RWPE2 (cell line): ENCODE results near the gene CDK14.

Experiments used
- ATAC-seq: fragments of 200-7000 bp; cut with Tn5 transposase; 3 replicates; pipeline ENCODE4 v1.9.1; 2021; ENCODE audit warnings: low read depth
- DNase-seq: peaks from one replicate; pipeline ENCODE4 v3.0.0-alpha.2; 2020; ENCODE audit warnings: low spot score
- H3K27ac ChIP-seq: fragments of 450-650 bp; 2 replicates; pipeline ENCODE4 v1.5.1; 2017; ENCODE audit warnings: mild to moderate bottlenecking; ENCODE audit not compliant: poor library complexity, severe bottlenecking
- H3K27me3 ChIP-seq: fragments of 250-450 bp; sonication (Bioruptor Pico); 2 replicates; pipeline ENCODE4 v1.5.1; 2021; ENCODE audit warnings: mild to moderate bottlenecking, moderate library complexity; ENCODE audit not compliant: insufficient read depth, poor library complexity, severe bottlenecking
- H3K36me3 ChIP-seq: fragments of 250-450 bp; sonication (Bioruptor Pico); 2 replicates; pipeline ENCODE4 v1.5.1; 2020; ENCODE audit warnings: low read depth, mild to moderate bottlenecking, moderate library complexity
- H3K4me1 ChIP-seq: fragments of 250-450 bp; sonication (Bioruptor Pico); 2 replicates; pipeline ENCODE4 v1.5.1; 2021; ENCODE audit warnings: mild to moderate bottlenecking, moderate library complexity; ENCODE audit not compliant: insufficient read depth, poor library complexity, severe bottlenecking
- H3K4me3 ChIP-seq: fragments of 250-450 bp; sonication (Bioruptor Pico); 2 replicates; pipeline ENCODE4 v1.5.1; 2021; ENCODE audit warnings: mild to moderate bottlenecking, moderate library complexity; ENCODE audit not compliant: severe bottlenecking
- H3K9me3 ChIP-seq: fragments of 250-450 bp; sonication (Bioruptor Pico); 2 replicates; pipeline ENCODE4 v1.5.1; 2021; ENCODE audit warnings: mild to moderate bottlenecking, moderate library complexity; ENCODE audit not compliant: severe bottlenecking
- TF ChIP-seq, protein P1 (sequence below): fragments of 450-650 bp; IDR thresholded peaks from one replicate; pipeline ENCODE4 v1.5.1; 2017; ENCODE audit warnings: mild to moderate bottlenecking, moderate library complexity; ENCODE audit not compliant: poor library complexity, severe bottlenecking

The CDK14 gene

DNA sequence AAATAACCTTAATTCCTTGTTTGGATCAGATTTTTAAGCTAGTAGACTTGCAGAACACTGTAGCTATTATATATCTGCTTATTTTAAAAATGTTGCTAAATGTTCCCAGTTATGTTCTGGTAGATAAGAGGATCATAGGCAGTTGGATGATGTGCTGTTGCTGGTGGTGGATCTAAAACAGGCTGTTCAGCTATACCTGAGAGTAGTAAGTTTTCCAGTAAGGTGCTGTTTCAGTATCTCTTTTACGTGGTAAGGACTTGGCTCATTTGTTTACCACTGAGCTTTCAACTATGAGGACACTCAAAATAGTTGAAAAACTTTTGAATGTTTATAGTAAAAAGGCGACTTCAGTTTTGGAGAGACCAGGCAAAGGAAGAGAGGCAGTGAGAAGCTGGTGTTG, 180.9 kb downstream of the CDK14 start:
- Histone ChIP-seq H3K4me1 (no peaks in the 10 kb centered on the region), H3K4me3 (no peak overlapping the region), H3K27ac (no peak overlapping the region)

DNA sequence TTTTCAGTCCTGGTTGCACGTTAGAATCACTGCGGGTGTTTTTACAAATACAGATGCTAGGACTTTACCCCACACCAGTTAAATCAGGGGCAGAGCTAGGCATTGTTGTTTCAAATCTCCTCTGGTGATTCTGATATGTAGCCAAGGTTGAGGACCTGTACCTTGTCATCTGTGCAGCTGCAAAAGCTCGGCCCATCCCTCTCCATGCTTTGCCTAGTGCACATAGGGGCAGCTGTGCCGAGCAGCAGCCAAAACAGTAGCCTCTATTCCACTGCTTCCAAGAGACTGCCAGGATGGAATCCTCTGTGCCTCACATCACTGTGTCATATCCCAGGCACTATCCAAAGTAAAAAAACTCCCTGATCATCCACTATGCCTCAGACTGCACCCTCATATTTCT, 181.3 kb downstream of the CDK14 start:
- no peak for ATAC-seq

More for the DNA sequence above, 180.9 kb downstream of the CDK14 start:
- TF ChIP-seq, protein P1, sequence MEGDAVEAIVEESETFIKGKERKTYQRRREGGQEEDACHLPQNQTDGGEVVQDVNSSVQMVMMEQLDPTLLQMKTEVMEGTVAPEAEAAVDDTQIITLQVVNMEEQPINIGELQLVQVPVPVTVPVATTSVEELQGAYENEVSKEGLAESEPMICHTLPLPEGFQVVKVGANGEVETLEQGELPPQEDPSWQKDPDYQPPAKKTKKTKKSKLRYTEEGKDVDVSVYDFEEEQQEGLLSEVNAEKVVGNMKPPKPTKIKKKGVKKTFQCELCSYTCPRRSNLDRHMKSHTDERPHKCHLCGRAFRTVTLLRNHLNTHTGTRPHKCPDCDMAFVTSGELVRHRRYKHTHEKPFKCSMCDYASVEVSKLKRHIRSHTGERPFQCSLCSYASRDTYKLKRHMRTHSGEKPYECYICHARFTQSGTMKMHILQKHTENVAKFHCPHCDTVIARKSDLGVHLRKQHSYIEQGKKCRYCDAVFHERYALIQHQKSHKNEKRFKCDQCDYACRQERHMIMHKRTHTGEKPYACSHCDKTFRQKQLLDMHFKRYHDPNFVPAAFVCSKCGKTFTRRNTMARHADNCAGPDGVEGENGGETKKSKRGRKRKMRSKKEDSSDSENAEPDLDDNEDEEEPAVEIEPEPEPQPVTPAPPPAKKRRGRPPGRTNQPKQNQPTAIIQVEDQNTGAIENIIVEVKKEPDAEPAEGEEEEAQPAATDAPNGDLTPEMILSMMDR = no peak
- Histone ChIP-seq H3K27me3 (no peaks in the 10 kb centered on the region), H3K9me3 (peaks cover 2% of the 10 kb centered on the region), H3K36me3 (no peaks in the 10 kb centered on the region)
- no peak for DNase-seq
- ATAC-seq = no peak

DNA sequence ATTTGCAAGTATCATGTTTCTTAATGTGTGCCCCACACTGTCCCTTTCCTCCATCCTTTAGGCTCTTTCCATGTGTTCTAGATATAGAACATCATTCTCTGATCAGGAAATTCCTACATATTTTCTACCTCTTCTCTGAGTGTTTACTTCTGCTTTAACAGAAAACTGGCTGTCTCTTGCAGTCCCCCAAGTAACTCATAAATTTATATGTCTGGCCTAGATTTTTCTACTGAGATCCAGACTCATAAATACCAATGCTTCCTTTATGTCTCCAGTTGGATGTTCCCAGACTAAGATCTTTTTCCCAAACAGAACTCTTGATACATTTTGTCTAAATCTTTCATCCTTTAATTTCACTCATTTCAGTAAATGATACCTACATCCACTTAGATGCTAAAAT, 181.8 kb downstream of the CDK14 start:
- H3K27me3 ChIP-seq = no peaks in the 10 kb centered on the region
- no peak for ATAC-seq
- no peaks in the 10 kb centered on the region for H3K4me1 ChIP-seq
- H3K4me3 ChIP-seq = no peak overlapping the region
- no peak for DNase-seq
- peaks cover 2% of the 10 kb centered on the region for H3K9me3 ChIP-seq
- TF ChIP-seq, protein P1 = no peak
- no peaks in the 10 kb centered on the region for H3K36me3 ChIP-seq
- no peak overlapping the region for H3K27ac ChIP-seq

More for the DNA sequence above, 181.3 kb downstream of the CDK14 start:
- no peak overlapping the region for H3K27ac ChIP-seq
- peaks cover 2% of the 10 kb centered on the region for H3K9me3 ChIP-seq
- H3K4me1 ChIP-seq = no peaks in the 10 kb centered on the region
- DNase-seq = no peak
- H3K36me3 ChIP-seq = no peaks in the 10 kb centered on the region
- no peak overlapping the region for H3K4me3 ChIP-seq
- H3K27me3 ChIP-seq = no peaks in the 10 kb centered on the region
- TF ChIP-seq, protein P1 = no peak

DNA sequence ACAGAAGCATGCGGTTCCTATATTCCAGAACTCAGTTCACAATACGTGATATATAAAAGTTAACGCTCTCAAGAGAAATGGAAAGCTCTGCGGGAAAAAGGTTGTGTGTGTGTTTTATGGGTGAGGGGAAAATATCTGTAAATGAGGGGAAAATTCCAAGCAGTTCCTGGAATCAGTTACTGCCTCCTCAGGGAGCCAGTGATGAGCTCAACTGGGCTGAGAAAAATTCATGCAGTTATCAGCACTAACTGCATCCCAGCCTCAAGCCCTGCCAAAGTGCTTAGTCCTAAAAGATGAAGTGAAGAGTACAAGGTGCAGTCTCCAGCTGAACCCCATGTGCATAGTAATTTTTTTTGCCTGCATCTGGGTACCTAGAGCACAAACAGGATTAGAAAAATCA, 191.9 kb downstream of the CDK14 start:
- TF ChIP-seq, protein P1 = no peak
- ATAC-seq (no peak), DNase-seq (no peak)
- peaks cover under 1% of the 10 kb centered on the region for H3K9me3 ChIP-seq
- H3K4me3 ChIP-seq = no peak overlapping the region
- no peaks in the 10 kb centered on the region for H3K4me1 ChIP-seq
- H3K27me3 ChIP-seq = no peaks in the 10 kb centered on the region
- H3K27ac ChIP-seq = no peak overlapping the region
- H3K36me3 ChIP-seq = peaks cover 4% of the 10 kb centered on the region

DNA sequence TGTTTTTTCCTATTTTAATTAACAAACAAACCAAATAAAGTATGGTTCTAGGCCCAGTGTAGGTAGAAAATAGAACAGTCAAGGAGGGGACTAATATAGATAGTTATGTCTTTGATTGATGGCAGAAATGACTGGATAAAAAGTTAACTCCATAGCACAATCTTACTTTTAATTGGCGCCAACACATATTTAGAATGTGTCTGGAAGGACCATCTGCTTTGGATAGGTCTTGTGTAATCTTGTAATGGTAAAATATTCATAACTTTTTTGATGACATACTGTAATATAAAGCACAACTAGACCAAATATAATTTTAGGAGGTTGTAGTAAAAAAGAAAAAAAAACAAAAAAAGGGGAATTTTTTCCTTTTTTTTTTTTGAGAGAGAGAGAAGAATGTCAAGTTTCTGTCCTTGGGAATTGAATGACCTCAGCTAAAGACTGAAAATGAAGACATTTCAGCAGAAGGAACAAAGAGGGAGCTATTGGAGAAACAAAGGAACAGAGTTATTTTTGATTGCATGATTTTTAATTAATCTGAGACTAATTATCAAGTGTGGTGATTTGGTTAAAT, 193.7 kb downstream of the CDK14 start:
- H3K9me3 ChIP-seq = peaks cover 9% of the 10 kb centered on the region
- H3K27me3 ChIP-seq = no peaks in the 10 kb centered on the region
- DNase-seq (no peak), ATAC-seq (no peak)
- no peak overlapping the region for H3K4me3 ChIP-seq
- H3K4me1 ChIP-seq = no peaks in the 10 kb centered on the region
- H3K36me3 ChIP-seq = peaks cover 10% of the 10 kb centered on the region
- H3K27ac ChIP-seq = no peak overlapping the region
- TF ChIP-seq, protein P1 = no peak
